ENCODE measurements around the gene CATSPER2.
"Not testable (repeated sequence)": the region's sequence is repeated elsewhere in the genome, so short reads cannot be mapped to it uniquely, and the experiment has no call there.

Gene CATSPER2

DNA sequence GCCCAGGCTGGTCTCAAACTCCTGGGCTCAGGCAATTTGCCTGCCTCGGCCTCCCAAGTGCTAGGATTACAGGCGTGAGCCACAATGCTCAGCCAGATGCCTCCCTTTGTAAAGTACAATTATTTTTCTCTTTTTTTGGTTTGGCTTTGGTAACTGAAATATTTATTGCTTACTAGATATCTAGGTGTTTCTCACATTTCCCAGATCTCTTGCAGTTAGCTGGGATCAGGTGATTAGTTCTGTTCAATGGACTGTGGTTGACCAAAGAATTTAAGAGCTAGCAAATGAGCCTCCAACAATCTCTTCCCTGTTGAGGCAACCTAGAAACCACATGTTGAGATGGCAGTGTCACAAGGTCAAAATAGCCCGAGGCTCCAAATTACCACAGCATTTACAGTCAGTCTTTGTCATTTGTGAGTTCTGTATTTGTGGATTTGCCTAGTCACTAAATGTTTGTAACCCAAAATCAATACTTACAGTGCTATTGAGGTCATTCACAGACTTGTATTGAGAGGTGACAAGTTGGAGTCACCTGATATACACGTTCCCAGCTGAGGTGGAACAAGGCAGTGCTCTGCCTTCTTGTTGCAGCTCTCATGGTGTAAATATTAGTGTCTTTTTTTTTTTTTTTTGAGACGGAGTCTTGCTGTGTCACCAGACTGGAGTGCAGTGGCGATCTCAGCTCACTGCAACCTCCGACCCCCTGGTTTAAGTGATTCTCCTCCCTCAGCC is 26.4 kb downstream of the CATSPER2 start:
- H3K4me3 Mint-ChIP-seq; H3K4me1 Mint-ChIP-seq; H3K9me3 Mint-ChIP-seq; H3K27ac Mint-ChIP-seq; H3K36me3 Mint-ChIP-seq; ATAC-seq (replicated peaks); DNase-seq: not testable (repeated sequence)
- peaks cover 14 to 20% of the 10 kb centered on the region in 2 donors for H3K27me3 Mint-ChIP-seq

DNA sequence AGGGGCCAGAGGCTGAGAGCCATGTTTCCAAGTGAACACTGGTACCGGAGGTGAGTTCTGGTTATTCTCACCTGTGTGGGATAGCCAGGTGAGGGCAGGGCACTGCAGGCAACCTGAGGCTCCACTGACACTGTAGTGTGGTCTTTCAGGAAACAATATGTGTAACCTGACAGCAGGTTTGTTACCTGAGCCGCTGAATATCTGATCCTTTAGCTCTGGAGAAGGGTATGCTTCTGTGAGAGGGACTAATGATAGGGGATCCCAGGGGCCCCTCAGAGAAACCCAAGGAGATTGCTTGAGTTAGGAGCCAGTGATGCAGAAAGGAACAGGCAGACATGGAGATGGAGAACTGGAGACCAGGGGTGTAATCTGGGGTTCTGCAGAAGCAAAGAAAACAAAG is 29.9 kb downstream of the CATSPER2 start, which contains the start of gene STRC:
Gene STRC (minus strand): TSS at position 101 of the 400 bp plus-strand sequence. CDS start 78 bp downstream, at position 23.
- not testable (repeated sequence) for H3K27ac Mint-ChIP-seq; H3K36me3 Mint-ChIP-seq; H3K4me3 Mint-ChIP-seq; H3K4me1 Mint-ChIP-seq; DNase-seq; ATAC-seq (replicated peaks); H3K9me3 Mint-ChIP-seq
- H3K27me3 Mint-ChIP-seq: peaks cover 10 to 14% of the 10 kb centered on the region in 2 donors

- not testable (repeated sequence) for H3K27ac Mint-ChIP-seq; H3K4me3 Mint-ChIP-seq; H3K4me1 Mint-ChIP-seq; H3K9me3 Mint-ChIP-seq; ATAC-seq (replicated peaks); DNase-seq; H3K36me3 Mint-ChIP-seq
- peaks cover 10 to 14% of the 10 kb centered on the region in 2 donors for H3K27me3 Mint-ChIP-seq
Observed at GRCh38 chr15:43617750-43618149, 30.9 kb downstream of the CATSPER2 start.

- not testable (repeated sequence) for H3K27ac Mint-ChIP-seq; H3K4me1 Mint-ChIP-seq; H3K9me3 Mint-ChIP-seq; DNase-seq; H3K36me3 Mint-ChIP-seq; H3K4me3 Mint-ChIP-seq; ATAC-seq (replicated peaks)
- peaks cover 32 to 44% of the 10 kb centered on the region in 2 donors for H3K27me3 Mint-ChIP-seq
Observed at GRCh38 chr15:43602233-43602632, 46.4 kb downstream of the CATSPER2 start.

DNA sequence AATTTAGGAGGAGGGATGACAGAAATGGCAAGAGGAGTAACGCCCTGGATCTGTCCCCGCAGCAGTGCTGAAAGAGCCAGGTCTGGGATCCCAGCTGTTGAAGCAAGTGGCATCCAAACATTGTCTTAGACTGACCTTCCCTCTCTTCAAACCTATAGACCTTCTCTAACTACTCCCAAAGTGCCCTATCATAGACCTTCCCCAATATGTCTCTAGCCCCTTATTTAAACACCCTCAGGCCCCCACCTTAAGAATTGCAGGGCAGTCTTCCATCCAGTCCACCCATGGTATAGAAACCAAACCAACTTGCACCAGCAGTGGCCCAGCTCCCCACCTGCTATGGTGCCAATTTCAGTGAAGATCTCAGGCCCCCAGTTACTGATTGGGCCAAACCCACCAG is 48.4 kb downstream of the CATSPER2 start:
- peaks cover 39 to 52% of the 10 kb centered on the region in 2 donors for H3K27me3 Mint-ChIP-seq
- H3K9me3 Mint-ChIP-seq; H3K27ac Mint-ChIP-seq; H3K4me1 Mint-ChIP-seq; H3K4me3 Mint-ChIP-seq; H3K36me3 Mint-ChIP-seq; ATAC-seq (replicated peaks); DNase-seq: not testable (repeated sequence)

- not testable (repeated sequence) for H3K36me3 Mint-ChIP-seq; ATAC-seq (replicated peaks); H3K4me1 Mint-ChIP-seq; H3K4me3 Mint-ChIP-seq; DNase-seq; H3K9me3 Mint-ChIP-seq; H3K27ac Mint-ChIP-seq
- H3K27me3 Mint-ChIP-seq: peaks cover 35 to 45% of the 10 kb centered on the region in 2 donors
Observed at GRCh38 chr15:43599131-43599530, 49.5 kb downstream of the CATSPER2 start.

DNA sequence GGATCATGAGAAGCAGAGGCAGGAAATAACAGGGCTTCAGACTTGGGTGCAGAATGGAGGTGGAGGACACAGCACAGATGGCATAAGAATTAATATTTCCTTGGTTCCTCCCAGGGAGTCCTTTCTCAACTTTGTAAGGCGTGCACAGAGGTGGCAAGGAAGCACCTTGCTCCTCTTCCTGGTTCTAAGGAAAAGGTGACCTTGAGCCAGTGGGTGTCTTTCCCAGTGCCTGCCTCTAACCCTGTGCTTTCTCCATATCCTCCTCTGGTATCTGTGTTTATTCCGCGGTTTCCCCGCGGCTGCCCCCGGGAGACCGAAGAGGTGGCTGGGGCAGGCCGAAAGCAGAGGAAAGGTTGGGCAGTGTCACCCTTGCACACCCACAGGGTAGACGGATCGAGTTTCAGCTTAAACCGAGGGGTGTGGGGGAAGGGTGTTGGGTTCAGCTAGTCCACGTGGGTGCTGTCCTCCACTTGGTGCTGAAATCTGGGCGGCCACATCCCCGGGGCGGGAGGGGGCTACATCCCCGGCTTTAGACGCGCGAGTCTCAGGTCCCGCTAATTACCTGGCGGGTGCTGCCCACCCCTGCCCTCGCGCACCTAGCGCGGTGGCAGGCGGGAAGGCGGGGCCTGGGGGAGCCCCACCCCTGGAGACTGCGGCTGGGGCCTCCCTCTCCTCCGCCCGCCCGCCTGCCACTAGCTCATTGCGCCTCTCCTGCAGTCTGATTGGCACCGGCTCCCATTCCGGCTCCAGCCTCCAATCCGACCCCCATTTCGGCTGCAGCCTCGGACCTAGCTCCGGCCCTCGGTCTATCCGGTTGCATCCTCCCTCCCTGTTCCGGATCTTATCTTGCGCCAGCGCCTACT is 55.1 kb downstream of the CATSPER2 start, which contains the start of gene CKMT1B:
Gene CKMT1B (plus strand): TSS at position 700 of the 863 bp plus-strand sequence. CDS start 192 bp downstream, outside the sequence.
- H3K4me3 Mint-ChIP-seq, H3K9me3 Mint-ChIP-seq, H3K4me1 Mint-ChIP-seq, H3K36me3 Mint-ChIP-seq, H3K27ac Mint-ChIP-seq, DNase-seq: not testable (repeated sequence)
- peaks cover 15 to 18% of the 10 kb centered on the region in 2 donors for H3K27me3 Mint-ChIP-seq
- peak; percentile 20 to 34 for ATAC-seq (replicated peaks)

- not testable (repeated sequence) for H3K36me3 Mint-ChIP-seq; H3K4me3 Mint-ChIP-seq; ATAC-seq (replicated peaks); H3K9me3 Mint-ChIP-seq; H3K27ac Mint-ChIP-seq; DNase-seq; H3K4me1 Mint-ChIP-seq
- peaks cover 12 to 14% of the 10 kb centered on the region in 2 donors for H3K27me3 Mint-ChIP-seq
Observed at GRCh38 chr15:43592841-43593240, 55.8 kb downstream of the CATSPER2 start.

GRCh38 chr15:43589778-43590466 is 58.7 kb downstream of the CATSPER2 start, which contains the start of gene PPIP5K1:
TSS of gene PPIP5K1 (minus strand) at chr15:43590208. CDS start at chr15:43584504, 5,704 bp downstream.
- H3K4me1 Mint-ChIP-seq, H3K9me3 Mint-ChIP-seq: not testable (repeated sequence)

More at GRCh38 chr15:43589778-43590466, 58.7 kb downstream of the CATSPER2 start, which contains the start of gene PPIP5K1:
- ATAC-seq (replicated peaks): peak; percentile 97 to 98
- not testable (repeated sequence) for DNase-seq, H3K4me3 Mint-ChIP-seq, H3K36me3 Mint-ChIP-seq, H3K27me3 Mint-ChIP-seq, H3K27ac Mint-ChIP-seq
